C4-2B (cell line): ENCODE data around the gene SEMA3E.

Experiments
- CTCF ChIP-seq: fragments of 450-650 bp; conservative IDR thresholded peaks from 2 replicates; pipeline ENCODE4 v1.5.1; 2017; ENCODE audit warnings: mild to moderate bottlenecking
- ZFX ChIP-seq: fragments of 450-650 bp; IDR thresholded peaks from 2 replicates; pipeline ENCODE4 v1.6.1; 2017

- TF ChIP-seq CTCF = peak; percentile 99
- TF ChIP-seq ZFX = no peak
Measured at GRCh38 chr7:83655951-83656556, 7.1 kb upstream of the SEMA3E start.
